MCF 10A (cell line): ENCODE data around the gene SDC1. TPM values are rescaled to one million over a fixed set of nuclear protein-coding genes. Genes with fewer than 3 reads are reported as not detected.

Experiments used
- BruUV-seq: library from RNA; stranded (reverse); fragments of 400-500 nt; replicated peaks from 2 replicates; lab custom pipeline; 2021; lab: Mats Ljungman, UMichigan
- CTCF ChIA-PET: fragments of 300-600 bp; sonication (Branson Sonifier 250); formaldehyde crosslinking; extraction: SDS; loops from one replicate; lab custom pipeline; 2021; ENCODE audit warnings: antibody characterized with exemption, inconsistent platforms; lab: Yijun Ruan, JAX
- POLR2A ChIA-PET: fragments of 300-600, 350-650 bp; sonication (Branson Sonifier 250); formaldehyde crosslinking; extraction: SDS; loops from one replicate; lab custom pipeline; 2020; ENCODE audit warnings: antibody characterized with exemption, inconsistent platforms; lab: Yijun Ruan, JAX
- DNase-seq: peaks from one replicate; pipeline ENCODE4 v3.0.0-alpha.2; 2018; ENCODE audit not compliant: unreplicated experiment
- H3K27ac Mint-ChIP-seq: one replicate; pipeline ENCODE4 v1.8.0; 2022; ENCODE audit warnings: mild to moderate bottlenecking, low read depth, mixed read lengths; ENCODE audit not compliant: unreplicated experiment
- H3K27me3 Mint-ChIP-seq: one replicate; pipeline ENCODE4 v1.8.0; 2022; ENCODE audit warnings: mixed read lengths; ENCODE audit not compliant: insufficient read depth, unreplicated experiment
- H3K36me3 Mint-ChIP-seq: one replicate; pipeline ENCODE4 v1.8.0; 2022; ENCODE audit warnings: mild to moderate bottlenecking, moderate library complexity, mixed read lengths; ENCODE audit not compliant: insufficient read depth, unreplicated experiment
- H3K4me1 Mint-ChIP-seq: one replicate; pipeline ENCODE4 v1.8.0; 2022; ENCODE audit warnings: mixed read lengths; ENCODE audit not compliant: insufficient read depth, unreplicated experiment
- H3K4me3 Mint-ChIP-seq: one replicate; pipeline ENCODE4 v1.8.0; 2022; ENCODE audit warnings: mild to moderate bottlenecking, moderate library complexity, mixed read lengths; ENCODE audit not compliant: unreplicated experiment
- H3K9me3 Mint-ChIP-seq: one replicate; pipeline ENCODE4 v1.8.0; 2022; ENCODE audit warnings: mixed read lengths; ENCODE audit not compliant: unreplicated experiment
- intact Hi-C: fragments of 100-400 bp; cut with micrococcal nuclease; formaldehyde crosslinking; loops from 2 replicates; pipeline ENCODE4 v1.14.1; 2022
- total RNA-seq: library from RNA; stranded (reverse); gene quantifications from 2 replicates; pipeline ENCODE4 v1.2.3, GENCODE V29; 2022
- TF ChIP-seq, protein P1 (sequence below): fragments of 200-600 bp; IDR thresholded peaks from one replicate; pipeline ENCODE4 v1.8.0; 2022; ENCODE audit warnings: antibody characterized with exemption, mild to moderate bottlenecking; ENCODE audit not compliant: unreplicated experiment

SDC1 gene
- total RNA-seq, 1 experiment from 2014 or later: 232 TPM

DNA sequence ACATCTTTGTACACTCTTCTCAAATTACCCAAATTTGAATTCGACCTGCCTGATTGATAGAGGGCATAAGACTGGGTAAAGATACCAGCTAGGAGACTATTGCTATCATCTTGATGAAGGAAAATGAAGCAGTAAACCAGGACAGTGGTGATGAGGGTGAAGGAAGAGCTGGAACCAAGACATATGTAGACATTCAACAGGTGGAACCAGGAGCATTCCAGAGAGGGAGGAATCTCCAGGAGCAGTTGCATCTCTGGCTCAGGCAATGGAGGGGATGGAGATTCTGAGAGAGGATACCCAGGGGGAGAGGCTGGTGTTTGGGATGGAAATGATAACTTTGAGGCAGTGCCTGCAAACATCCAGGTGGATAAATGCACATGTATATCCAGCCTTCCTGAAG is 41.6 kb downstream of the SDC1 start:
- TF ChIP-seq, protein P1, sequence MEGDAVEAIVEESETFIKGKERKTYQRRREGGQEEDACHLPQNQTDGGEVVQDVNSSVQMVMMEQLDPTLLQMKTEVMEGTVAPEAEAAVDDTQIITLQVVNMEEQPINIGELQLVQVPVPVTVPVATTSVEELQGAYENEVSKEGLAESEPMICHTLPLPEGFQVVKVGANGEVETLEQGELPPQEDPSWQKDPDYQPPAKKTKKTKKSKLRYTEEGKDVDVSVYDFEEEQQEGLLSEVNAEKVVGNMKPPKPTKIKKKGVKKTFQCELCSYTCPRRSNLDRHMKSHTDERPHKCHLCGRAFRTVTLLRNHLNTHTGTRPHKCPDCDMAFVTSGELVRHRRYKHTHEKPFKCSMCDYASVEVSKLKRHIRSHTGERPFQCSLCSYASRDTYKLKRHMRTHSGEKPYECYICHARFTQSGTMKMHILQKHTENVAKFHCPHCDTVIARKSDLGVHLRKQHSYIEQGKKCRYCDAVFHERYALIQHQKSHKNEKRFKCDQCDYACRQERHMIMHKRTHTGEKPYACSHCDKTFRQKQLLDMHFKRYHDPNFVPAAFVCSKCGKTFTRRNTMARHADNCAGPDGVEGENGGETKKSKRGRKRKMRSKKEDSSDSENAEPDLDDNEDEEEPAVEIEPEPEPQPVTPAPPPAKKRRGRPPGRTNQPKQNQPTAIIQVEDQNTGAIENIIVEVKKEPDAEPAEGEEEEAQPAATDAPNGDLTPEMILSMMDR: no peak
- CTCF ChIA-PET: interaction anchor here (0.6 to 1.9 kb wide), 11 partner anchors 10 to 114 kb away, joined by 3 to 15 read pairs (median 4); partner anchors contain the start of gene SDC1
- POLR2A ChIA-PET: interaction anchor here (0.6 to 2.5 kb wide), 10 partner anchors 23 to 74 kb away, joined by 3 to 19 read pairs (median 4); partner anchors contain the start of gene SDC1
- no peak for DNase-seq
- BruUV-seq: no TSS peak
- H3K9me3 Mint-ChIP-seq: no peaks in the 10 kb centered on the region
- intact Hi-C loops: loop anchor here (2.0 kb wide), 1 partner anchor 43 kb away; no protein-coding TSS in a partner anchor
- H3K4me1 Mint-ChIP-seq: peaks cover 32% of the 10 kb centered on the region
- no peak overlapping the region for H3K4me3 Mint-ChIP-seq
- no peak overlapping the region for H3K27ac Mint-ChIP-seq
- H3K36me3 Mint-ChIP-seq: no peaks in the 10 kb centered on the region
- H3K27me3 Mint-ChIP-seq: no peaks in the 10 kb centered on the region

- ChIA-PET CTCF (interaction anchor here (0.5 to 5.1 kb wide), 11 partner anchors 10 to 330 kb away, joined by 3 to 57 read pairs (median 5); partner anchors contain the start of gene SDC1), POLR2A (interaction anchor here (0.5 to 2.5 kb wide), 11 partner anchors 24 to 56 kb away, joined by 3 to 19 read pairs (median 6); partner anchors contain the start of gene SDC1)
- intact Hi-C loops: loop anchor here (1.0 to 2.0 kb wide), 2 partner anchors 30 to 42 kb away; no protein-coding TSS in a partner anchor
- no peaks in the 10 kb centered on the region for H3K36me3 Mint-ChIP-seq
- no peaks in the 10 kb centered on the region for H3K9me3 Mint-ChIP-seq
- TF ChIP-seq, protein P1: no peak
- H3K4me3 Mint-ChIP-seq: peak overlapping the region; percentile 30
- H3K27ac Mint-ChIP-seq: peak overlapping the region; percentile 80
- no peaks in the 10 kb centered on the region for H3K27me3 Mint-ChIP-seq
- no TSS peak for BruUV-seq
- DNase-seq: peak; percentile 99
- H3K4me1 Mint-ChIP-seq: peaks cover 38% of the 10 kb centered on the region
Observed at GRCh38 chr2:20182241-20182931, 42.5 kb downstream of the SDC1 start.

- no peak for DNase-seq
- Mint-ChIP-seq H3K27ac (peak overlapping the region; percentile 80), H3K4me1 (peaks cover 39% of the 10 kb centered on the region), H3K4me3 (no peak overlapping the region), H3K27me3 (no peaks in the 10 kb centered on the region), H3K36me3 (no peaks in the 10 kb centered on the region), H3K9me3 (no peaks in the 10 kb centered on the region)
- ChIA-PET POLR2A (interaction anchor here (1.1 to 5.5 kb wide), 4 partner anchors 23 to 72 kb away, joined by 3 to 77 read pairs (median 8); partner anchors contain the start of gene SDC1), CTCF (interaction anchor here (2.1 to 5.1 kb wide), 5 partner anchors 40 to 109 kb away, joined by 9 to 57 read pairs (median 31); partner anchors contain the start of gene SDC1)
- no TSS peak for BruUV-seq
- TF ChIP-seq, protein P1: no peak
- intact Hi-C loops: loop anchor here (1.0 to 2.0 kb wide), 2 partner anchors 31 to 41 kb away; no protein-coding TSS in a partner anchor
Observed at GRCh38 chr2:20181761-20182160, 43.2 kb downstream of the SDC1 start.
